A549 (cell line): ENCODE results near the gene FGGY.

Experiments used
- CEBPB ChIP-seq, 2 experiments: fragments of >200 bp in 1 of 2; sonication (Bioruptor Twin) in 1 of 2; formaldehyde crosslinking in 1 of 2; IDR thresholded peaks; 2 replicates each; pipeline ENCODE4 v1.6.1; 2012 to 2016
- CHD2 ChIP-seq: fragments of 150-350 bp; IDR thresholded peaks from 2 replicates; pipeline ENCODE4 v1.6.1; 2014; ENCODE audit warnings: low read length; ENCODE audit not compliant: partially characterized antibody
- CHD4 ChIP-seq: fragments of 200-600 bp; sonication (generic); IDR thresholded peaks from 2 replicates; pipeline ENCODE4 v1.6.1; 2016; ENCODE audit warnings: antibody characterized with exemption, mild to moderate bottlenecking, borderline replicate concordance
- EP300 ChIP-seq, 2 experiments: fragments of >200 bp; sonication (Bioruptor Twin); formaldehyde crosslinking; IDR thresholded peaks; 2 replicates in 1 of 2; 3 replicates in 1 of 2; pipeline ENCODE4 v1.6.1; 2016 to 2017
- ESRRA ChIP-seq: fragments of 150-350 bp; IDR thresholded peaks from 2 replicates; pipeline ENCODE4 v1.6.1; 2014; ENCODE audit warnings: mild to moderate bottlenecking, low read length, borderline replicate concordance
- JUN ChIP-seq, 2 experiments: fragments of >200 bp; sonication (Bioruptor Twin); formaldehyde crosslinking; IDR thresholded peaks; 2 replicates in 1 of 2; 3 replicates in 1 of 2; pipeline ENCODE4 v1.6.1; 2016 to 2017
- KDM5A ChIP-seq: fragments of 200-600 bp; sonication (generic); IDR thresholded peaks from 2 replicates; pipeline ENCODE4 v1.6.1; 2016; ENCODE audit warnings: antibody characterized with exemption, mild to moderate bottlenecking
- NR3C1 ChIP-seq: fragments of >200 bp; sonication (Bioruptor Twin); formaldehyde crosslinking; IDR thresholded peaks from 3 replicates; pipeline ENCODE4 v1.6.1; 2017
- POLR2A ChIP-seq: IDR thresholded peaks from 2 replicates; pipeline ENCODE4 v1.6.1; 2012; ENCODE audit warnings: mild to moderate bottlenecking, low read length
- RCOR1 ChIP-seq: fragments of 150-350 bp; IDR thresholded peaks from 2 replicates; pipeline ENCODE4 v1.6.1; 2014; ENCODE audit warnings: antibody characterized with exemption, low read length, low read depth
- RFX5 ChIP-seq: fragments of 450-650 bp; IDR thresholded peaks from 2 replicates; pipeline ENCODE4 v1.7.1; 2014; ENCODE audit warnings: antibody characterized with exemption, mild to moderate bottlenecking, moderate library complexity
- TF ChIP-seq, protein P1 (sequence below): fragments of >200 bp; sonication (Bioruptor Twin); formaldehyde crosslinking; IDR thresholded peaks from 3 replicates; pipeline ENCODE4 v1.5.1; 2016
- TF ChIP-seq, protein P2 (sequence below): fragments of >200 bp; sonication (Bioruptor Twin); formaldehyde crosslinking; IDR thresholded peaks from 2 replicates; pipeline ENCODE4 v1.6.1; 2016
- TF ChIP-seq, protein P3 (sequence below): IDR thresholded peaks from 2 replicates; pipeline ENCODE4 v1.6.1; 2012

DNA sequence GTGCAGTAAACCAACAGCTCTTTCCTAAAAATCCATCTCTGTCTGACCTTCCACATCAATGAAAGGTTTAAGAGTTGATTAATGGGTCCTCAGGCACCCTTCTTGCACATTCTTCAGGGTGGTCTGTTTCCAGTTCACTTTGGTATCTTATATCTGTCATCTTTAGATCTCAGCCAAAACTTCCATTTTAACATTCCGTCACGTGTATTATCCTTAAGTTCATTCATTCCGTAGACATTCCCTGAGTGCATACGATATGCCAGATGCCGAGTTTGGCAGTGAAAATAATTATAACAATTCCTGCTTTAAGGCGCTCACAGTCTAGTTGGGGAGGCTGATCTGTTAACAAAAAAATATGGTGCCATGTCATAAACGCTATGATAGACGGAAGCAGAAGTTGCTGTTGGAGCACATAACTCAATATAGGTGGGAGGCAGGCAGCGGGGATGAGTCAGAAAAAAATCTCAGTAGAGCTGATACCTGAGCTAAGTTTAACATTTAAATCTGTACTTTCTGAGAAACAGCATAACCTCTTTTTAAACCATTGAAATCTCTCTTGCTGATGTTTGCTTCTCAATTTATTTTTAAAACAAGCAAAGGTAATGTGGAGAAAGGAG is 458.3 kb downstream of the FGGY start:
- TF ChIP-seq, protein P1, sequence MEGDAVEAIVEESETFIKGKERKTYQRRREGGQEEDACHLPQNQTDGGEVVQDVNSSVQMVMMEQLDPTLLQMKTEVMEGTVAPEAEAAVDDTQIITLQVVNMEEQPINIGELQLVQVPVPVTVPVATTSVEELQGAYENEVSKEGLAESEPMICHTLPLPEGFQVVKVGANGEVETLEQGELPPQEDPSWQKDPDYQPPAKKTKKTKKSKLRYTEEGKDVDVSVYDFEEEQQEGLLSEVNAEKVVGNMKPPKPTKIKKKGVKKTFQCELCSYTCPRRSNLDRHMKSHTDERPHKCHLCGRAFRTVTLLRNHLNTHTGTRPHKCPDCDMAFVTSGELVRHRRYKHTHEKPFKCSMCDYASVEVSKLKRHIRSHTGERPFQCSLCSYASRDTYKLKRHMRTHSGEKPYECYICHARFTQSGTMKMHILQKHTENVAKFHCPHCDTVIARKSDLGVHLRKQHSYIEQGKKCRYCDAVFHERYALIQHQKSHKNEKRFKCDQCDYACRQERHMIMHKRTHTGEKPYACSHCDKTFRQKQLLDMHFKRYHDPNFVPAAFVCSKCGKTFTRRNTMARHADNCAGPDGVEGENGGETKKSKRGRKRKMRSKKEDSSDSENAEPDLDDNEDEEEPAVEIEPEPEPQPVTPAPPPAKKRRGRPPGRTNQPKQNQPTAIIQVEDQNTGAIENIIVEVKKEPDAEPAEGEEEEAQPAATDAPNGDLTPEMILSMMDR, result no peak
- TF ChIP-seq CHD2 (no peak), RCOR1 (no peak), CEBPB (IDR thresholded peaks at IDR 0.05) (no peak), CHD4 (no peak), JUN (IDR thresholded peaks at IDR 0.05) (no peak), NR3C1 (no peak), EP300 (IDR thresholded peaks at IDR 0.05) (no peak), POLR2A (no peak), KDM5A (no peak), RFX5 (no peak), ESRRA (no peak)
- TF ChIP-seq, protein P2, sequence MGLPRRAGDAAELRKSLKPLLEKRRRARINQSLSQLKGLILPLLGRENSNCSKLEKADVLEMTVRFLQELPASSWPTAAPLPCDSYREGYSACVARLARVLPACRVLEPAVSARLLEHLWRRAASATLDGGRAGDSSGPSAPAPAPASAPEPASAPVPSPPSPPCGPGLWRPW, result no peak
- TF ChIP-seq, protein P3, sequence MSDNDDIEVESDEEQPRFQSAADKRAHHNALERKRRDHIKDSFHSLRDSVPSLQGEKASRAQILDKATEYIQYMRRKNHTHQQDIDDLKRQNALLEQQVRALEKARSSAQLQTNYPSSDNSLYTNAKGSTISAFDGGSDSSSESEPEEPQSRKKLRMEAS, result no peak
